Skeletal muscle cell (primary cell): ENCODE results near the gene LRP1.

Experiments
- DNase-seq: peaks from one replicate; pipeline ENCODE4 v3.0.0-alpha.2; 2010; ENCODE audit warnings: low read depth
- H3K4me3 ChIP-seq: 2 replicates; pipeline ENCODE4 v1.5.1; 2011; ENCODE audit warnings: low read depth, mild to moderate bottlenecking, control low read depth, low read length, moderate library complexity

LRP1 gene

GRCh38 chr12:57165741-57166140 is 37.5 kb downstream of the LRP1 start:
- no peak for DNase-seq
- H3K4me3 ChIP-seq = no peak overlapping the region

DNA sequence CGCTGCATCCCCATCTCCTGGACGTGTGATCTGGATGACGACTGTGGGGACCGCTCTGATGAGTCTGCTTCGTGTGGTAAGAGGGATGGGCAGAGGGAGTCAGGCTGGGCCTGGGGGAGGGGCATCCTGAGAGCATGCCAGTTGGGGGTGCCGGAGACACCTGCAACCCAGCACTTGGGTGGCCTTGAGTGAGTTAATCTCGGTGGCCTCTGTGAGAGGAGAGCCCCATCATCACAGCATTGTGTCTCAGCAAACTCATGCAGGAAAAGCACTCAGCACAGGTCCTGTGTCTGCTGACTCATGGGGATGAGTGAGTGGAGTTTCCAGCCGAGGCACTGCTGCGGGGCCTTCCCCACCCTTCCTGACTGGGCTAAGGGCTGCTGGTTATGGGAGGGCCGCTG is 38.7 kb downstream of the LRP1 start:
- DNase-seq = no peak
- no peak overlapping the region for H3K4me3 ChIP-seq

GRCh38 chr12:57168058-57168457 is 39.8 kb downstream of the LRP1 start:
- no peak for DNase-seq
- no peak overlapping the region for H3K4me3 ChIP-seq

DNA sequence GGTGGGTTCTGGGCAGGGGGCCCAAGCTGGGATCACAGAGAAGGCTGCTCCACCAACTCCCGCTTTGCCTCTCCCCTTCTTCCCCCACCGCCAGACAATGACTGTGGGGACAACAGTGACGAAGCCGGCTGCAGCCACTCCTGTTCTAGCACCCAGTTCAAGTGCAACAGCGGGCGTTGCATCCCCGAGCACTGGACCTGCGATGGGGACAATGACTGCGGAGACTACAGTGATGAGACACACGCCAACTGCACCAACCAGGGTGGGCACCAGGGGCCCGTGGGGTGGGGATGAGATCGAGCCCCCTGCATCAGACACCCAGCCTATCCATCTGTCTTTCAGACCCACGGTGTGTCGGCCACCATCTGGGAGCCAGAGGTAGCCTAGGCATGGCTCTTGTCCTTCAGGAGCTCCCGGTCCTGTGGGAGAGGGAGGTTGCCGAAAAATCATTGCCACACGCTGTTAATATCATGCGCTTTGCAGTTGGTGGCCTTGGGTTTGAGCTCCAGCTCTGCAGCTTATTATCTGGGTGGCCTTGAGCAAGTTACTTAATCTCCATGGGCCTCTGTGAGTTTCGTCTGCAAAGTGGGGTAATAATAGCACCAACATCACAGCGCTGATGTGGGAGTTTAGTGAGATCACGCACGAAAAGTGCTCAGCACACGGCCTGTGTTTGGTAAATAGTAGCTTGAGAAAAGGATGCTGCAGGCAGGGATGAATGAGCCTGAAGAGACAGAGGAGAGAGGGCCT is 40.9 kb downstream of the LRP1 start:
- H3K4me3 ChIP-seq = no peak overlapping the region
- DNase-seq = no peak

DNA sequence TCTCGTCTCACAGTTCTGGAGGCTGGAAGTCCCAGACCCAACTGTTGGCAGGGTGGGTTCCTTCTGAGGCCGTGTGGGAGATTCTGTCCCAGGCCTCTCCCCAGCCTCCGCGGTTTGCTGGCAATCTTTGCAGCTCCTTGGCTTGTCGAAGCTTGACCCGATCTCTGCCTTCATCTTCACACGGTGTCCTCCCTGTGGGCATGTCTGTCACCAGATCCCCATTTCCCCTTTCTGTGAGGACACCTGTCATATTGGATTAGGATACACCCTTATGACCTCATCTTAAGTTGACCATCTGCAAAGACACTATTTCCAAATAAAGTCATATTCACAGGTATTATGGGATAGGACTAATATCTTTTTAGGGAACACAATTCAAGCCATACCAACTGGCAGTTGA is 41.7 kb downstream of the LRP1 start:
- DNase-seq = no peak
- no peak overlapping the region for H3K4me3 ChIP-seq

DNA sequence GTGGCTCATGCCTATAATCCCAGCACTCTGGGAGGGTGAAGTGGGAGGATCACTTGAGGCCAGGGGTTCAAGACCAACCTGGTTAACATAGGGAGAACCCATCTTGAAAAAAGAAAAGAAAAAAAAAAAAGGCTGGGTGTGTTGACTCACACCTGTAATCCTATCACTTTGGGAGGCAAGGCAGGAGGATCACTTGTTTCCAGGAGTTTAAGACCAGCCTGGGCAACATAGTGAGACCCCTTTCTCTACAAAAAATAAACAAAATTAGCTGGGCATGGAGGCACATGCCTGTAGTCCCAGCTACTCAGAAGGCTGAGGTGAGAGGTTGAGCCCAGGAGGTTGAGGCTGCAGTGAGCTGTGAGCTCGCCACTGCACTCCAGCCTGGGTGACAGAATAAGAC is 42.1 kb downstream of the LRP1 start:
- H3K4me3 ChIP-seq = no peak overlapping the region

GRCh38 chr12:57170927-57171326 is 42.6 kb downstream of the LRP1 start:
- no peak overlapping the region for H3K4me3 ChIP-seq
- no peak for DNase-seq

More for the DNA sequence above, 42.1 kb downstream of the LRP1 start:
- no peak for DNase-seq

- no peak overlapping the region for H3K4me3 ChIP-seq
- no peak for DNase-seq
Measured at GRCh38 chr12:57171668-57172067, 43.4 kb downstream of the LRP1 start.

GRCh38 chr12:57173089-57173488 is 44.8 kb downstream of the LRP1 start:
- DNase-seq = no peak
- no peak overlapping the region for H3K4me3 ChIP-seq

GRCh38 chr12:57173683-57174082 is 45.4 kb downstream of the LRP1 start:
- no peak for DNase-seq
- H3K4me3 ChIP-seq = no peak overlapping the region

DNA sequence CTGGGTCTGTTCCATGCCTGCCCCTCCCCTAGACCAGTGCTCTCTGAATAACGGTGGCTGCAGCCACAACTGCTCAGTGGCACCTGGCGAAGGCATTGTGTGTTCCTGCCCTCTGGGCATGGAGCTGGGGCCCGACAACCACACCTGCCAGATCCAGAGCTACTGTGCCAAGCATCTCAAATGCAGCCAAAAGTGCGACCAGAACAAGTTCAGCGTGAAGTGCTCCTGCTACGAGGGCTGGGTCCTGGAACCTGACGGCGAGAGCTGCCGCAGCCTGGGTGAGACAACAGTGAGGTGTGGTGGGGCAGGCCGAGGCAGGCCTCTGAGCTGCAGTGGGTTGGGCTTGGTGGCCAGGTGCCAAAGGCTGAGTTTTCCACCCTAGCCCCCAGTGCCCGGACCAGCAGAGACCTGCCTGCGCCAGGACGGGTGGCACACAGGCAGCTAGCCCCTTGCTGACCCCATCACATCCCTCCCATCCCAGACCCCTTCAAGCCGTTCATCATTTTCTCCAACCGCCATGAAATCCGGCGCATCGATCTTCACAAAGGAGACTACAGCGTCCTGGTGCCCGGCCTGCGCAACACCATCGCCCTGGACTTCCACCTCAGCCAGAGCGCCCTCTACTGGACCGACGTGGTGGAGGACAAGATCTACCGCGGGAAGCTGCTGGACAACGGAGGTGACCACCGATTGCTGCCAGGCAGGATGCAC is 47.3 kb downstream of the LRP1 start:
- DNase-seq = no peak
- no peak overlapping the region for H3K4me3 ChIP-seq

DNA sequence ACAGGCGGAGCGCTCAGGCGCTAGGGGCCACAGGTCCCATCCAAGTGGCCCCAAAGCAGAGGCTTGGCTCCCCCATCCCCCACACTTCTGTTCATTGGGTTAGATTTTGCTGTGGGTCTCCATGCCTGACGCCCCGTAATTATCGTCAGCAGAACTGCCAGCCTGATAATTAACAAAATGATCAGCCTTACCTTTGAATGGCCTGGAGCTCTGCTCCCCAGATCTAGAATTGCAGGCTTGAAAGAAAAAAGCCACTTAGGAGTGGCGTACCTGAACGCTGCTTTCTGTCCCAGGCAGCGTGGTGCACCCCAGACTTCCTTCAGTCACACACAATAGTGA is 47.8 kb downstream of the LRP1 start:
- DNase-seq = no peak
- no peak overlapping the region for H3K4me3 ChIP-seq

DNA sequence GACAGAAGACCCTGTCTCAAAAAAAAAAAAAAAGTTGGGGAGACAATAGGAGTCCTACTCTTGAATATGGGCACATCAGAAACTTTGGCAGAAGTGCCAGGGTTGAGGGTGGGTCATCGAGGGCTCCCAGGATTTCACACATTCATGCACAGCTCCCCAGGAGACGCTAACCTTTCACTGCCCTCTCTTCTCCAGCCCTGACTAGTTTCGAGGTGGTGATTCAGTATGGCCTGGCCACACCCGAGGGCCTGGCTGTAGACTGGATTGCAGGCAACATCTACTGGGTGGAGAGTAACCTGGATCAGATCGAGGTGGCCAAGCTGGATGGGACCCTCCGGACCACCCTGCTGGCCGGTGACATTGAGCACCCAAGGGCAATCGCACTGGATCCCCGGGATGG is 48.6 kb downstream of the LRP1 start:
- no peak overlapping the region for H3K4me3 ChIP-seq
- DNase-seq = no peak

- no peak for DNase-seq
- no peak overlapping the region for H3K4me3 ChIP-seq
Measured at GRCh38 chr12:57177354-57177753, 49.1 kb downstream of the LRP1 start.

- no peak overlapping the region for H3K4me3 ChIP-seq
- no peak for DNase-seq
Measured at GRCh38 chr12:57178213-57178612, 49.9 kb downstream of the LRP1 start.

DNA sequence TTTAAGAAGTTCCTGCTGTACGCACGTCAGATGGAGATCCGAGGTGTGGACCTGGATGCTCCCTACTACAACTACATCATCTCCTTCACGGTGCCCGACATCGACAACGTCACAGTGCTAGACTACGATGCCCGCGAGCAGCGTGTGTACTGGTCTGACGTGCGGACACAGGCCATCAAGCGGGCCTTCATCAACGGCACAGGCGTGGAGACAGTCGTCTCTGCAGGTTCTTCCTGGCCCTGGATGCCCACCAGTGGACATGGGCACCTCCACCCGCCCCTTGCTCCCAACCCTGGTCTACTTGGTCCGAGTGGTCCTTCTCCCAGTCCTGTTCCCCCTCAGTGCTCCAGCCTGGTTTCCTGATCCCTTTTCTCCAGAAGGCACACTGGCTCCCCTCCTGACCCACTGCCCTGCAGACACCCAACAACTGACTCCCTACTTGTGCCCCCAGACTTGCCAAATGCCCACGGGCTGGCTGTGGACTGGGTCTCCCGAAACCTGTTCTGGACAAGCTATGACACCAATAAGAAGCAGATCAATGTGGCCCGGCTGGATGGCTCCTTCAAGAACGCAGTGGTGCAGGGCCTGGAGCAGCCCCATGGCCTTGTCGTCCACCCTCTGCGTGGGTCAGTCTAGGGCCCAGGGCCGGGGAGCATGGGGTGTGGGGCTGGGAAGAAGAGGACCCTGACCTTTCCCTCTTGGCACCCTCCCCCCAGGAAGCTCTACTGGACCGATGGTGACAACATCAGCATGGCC is 51.2 kb downstream of the LRP1 start:
- no peak for DNase-seq

DNA sequence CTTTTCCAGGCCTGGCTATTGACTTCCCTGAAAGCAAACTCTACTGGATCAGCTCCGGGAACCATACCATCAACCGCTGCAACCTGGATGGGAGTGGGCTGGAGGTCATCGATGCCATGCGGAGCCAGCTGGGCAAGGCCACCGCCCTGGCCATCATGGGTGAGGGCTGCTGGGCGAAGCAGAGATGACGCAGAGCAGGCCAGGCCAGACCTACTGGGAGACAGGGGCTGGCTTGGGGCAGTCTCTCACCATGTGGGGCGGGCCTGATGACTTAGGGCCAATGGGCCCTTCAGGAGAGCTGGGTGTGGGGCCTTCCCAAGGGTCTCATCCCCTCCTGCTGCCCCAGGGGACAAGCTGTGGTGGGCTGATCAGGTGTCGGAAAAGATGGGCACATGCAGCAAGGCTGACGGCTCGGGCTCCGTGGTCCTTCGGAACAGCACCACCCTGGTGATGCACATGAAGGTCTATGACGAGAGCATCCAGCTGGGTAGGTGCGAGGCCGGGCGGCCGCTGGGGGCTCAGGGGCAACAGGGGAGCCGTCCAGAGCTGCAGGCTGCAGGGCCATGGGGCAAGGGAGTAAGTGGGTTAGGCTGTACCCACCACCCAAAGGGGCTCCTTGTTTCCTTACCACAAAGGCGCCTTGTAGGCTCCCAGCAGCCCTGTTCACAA is 52.2 kb downstream of the LRP1 start:
- DNase-seq = no peak
- no peak overlapping the region for H3K4me3 ChIP-seq

More for the DNA sequence above, 51.2 kb downstream of the LRP1 start:
- H3K4me3 ChIP-seq = no peak overlapping the region

GRCh38 chr12:57181072-57181471 is 52.8 kb downstream of the LRP1 start:
- DNase-seq = no peak
- H3K4me3 ChIP-seq = no peak overlapping the region

GRCh38 chr12:57181561-57182155 is 53.4 kb downstream of the LRP1 start:
- no peak overlapping the region for H3K4me3 ChIP-seq
- no peak for DNase-seq
